GM12878 (cell line): ENCODE data around the gene ACTG1. TPM values are rescaled to one million over a fixed set of nuclear protein-coding genes. Genes with fewer than 3 reads are reported as not detected.

Source experiments
- ATAC-seq: fragments of 200-7000 bp; cut with Tn5 transposase; 3 replicates; pipeline ENCODE4 v1.9.1; 2020; ENCODE audit warnings: mild to moderate bottlenecking, moderate library complexity
- BruUV-seq: library from RNA; stranded (reverse); fragments of 400-500 nt; replicated peaks from 2 replicates; lab custom pipeline; 2021; lab: Mats Ljungman, UMichigan
- CTCF ChIA-PET: fragments of 300-600 bp; sonication (Branson Sonifier 250); formaldehyde crosslinking; extraction: SDS; loops from one replicate; lab custom pipeline; 2021; ENCODE audit warnings: inconsistent platforms; lab: Yijun Ruan, JAX
- POLR2A ChIA-PET: fragments of 350-600 bp; formaldehyde crosslinking; extraction: SDS; loops from one replicate; lab custom pipeline; 2021; ENCODE audit warnings: inconsistent platforms; lab: Charles Lee
- RAD21 ChIA-PET: fragments of 300-600 bp; sonication (Branson Sonifier 250); formaldehyde crosslinking; loops from one replicate; lab custom pipeline; 2023; ENCODE audit warnings: antibody characterized with exemption; ENCODE audit not compliant: unreplicated experiment; lab: Charles Lee
- SMC1A ChIA-PET: fragments of 300-600 bp; sonication (Branson Sonifier 250); formaldehyde crosslinking; loops from one replicate; lab custom pipeline; 2023; ENCODE audit not compliant: unreplicated experiment, uncharacterized antibody; lab: Charles Lee
- DNase-seq: peaks from one replicate; pipeline ENCODE4 v3.0.0-alpha.2; 2011; ENCODE audit warnings: low read depth, low spot score
- FAIRE-seq: peaks from 3 replicates; lab custom pipeline; 2011; peaks lifted over from hg19 to GRCh38; lab: Jason Lieb, UNC
- H2AFZ ChIP-seq: 2 replicates; pipeline ENCODE4 v1.6.0; 2011; ENCODE audit warnings: low read depth, low read length, control low read depth; ENCODE audit not compliant: control insufficient read depth
- H3K27ac ChIP-seq: 2 replicates; pipeline ENCODE4 v1.5.1; 2011; ENCODE audit warnings: control low read depth; ENCODE audit not compliant: control insufficient read depth, insufficient read depth
- H3K27me3 ChIP-seq, 2 experiments: replicated peaks in 1 of 2; 2 replicates each; pipeline versions ENCODE4 v1.6.0 to v1.6.1; 2011; ENCODE audit warnings: low read length in 1 of 2; ENCODE audit not compliant: control insufficient read depth in 2 of 2, insufficient read depth in 2 of 2
- H3K36me3 ChIP-seq, 2 experiments: 2 replicates each; pipeline ENCODE4 v1.5.1; 2011; ENCODE audit warnings: low read length in 1 of 2; ENCODE audit not compliant: control insufficient read depth in 2 of 2, insufficient read depth in 2 of 2
- H3K4me1 ChIP-seq: 2 replicates; pipeline ENCODE4 v1.6.1; 2011; ENCODE audit warnings: mild to moderate bottlenecking, low read length, moderate library complexity, mixed read lengths; ENCODE audit not compliant: control insufficient read depth, insufficient read depth
- H3K4me2 ChIP-seq: 2 replicates; pipeline ENCODE4 v1.6.0; 2011; ENCODE audit warnings: control low read depth; ENCODE audit not compliant: control insufficient read depth, insufficient read depth
- H3K4me3 ChIP-seq: fragments of 200-600 bp; sonication (generic); 2 replicates; pipeline ENCODE4 v1.5.1; 2016
- H3K79me2 ChIP-seq: 2 replicates; pipeline ENCODE4 v1.6.0; 2011; ENCODE audit warnings: low read length; ENCODE audit not compliant: control insufficient read depth, insufficient read depth
- H3K9ac ChIP-seq: 2 replicates; pipeline ENCODE4 v1.8.0; 2011; ENCODE audit warnings: low read length, control low read depth, mixed read lengths; ENCODE audit not compliant: control insufficient read depth, insufficient read depth
- H3K9me3 ChIP-seq: replicated peaks from 3 replicates; pipeline ENCODE4 v1.5.1; 2011; ENCODE audit warnings: mild to moderate bottlenecking, low read length; ENCODE audit not compliant: control insufficient read depth, insufficient read depth
- H4K20me1 ChIP-seq: 2 replicates; pipeline ENCODE4 v1.6.0; 2011; ENCODE audit not compliant: control insufficient read depth, insufficient read depth
- CREB1 ChIP-seq: IDR thresholded peaks from 2 replicates; pipeline ENCODE4 v1.6.1; 2012; ENCODE audit warnings: low read depth, mild to moderate bottlenecking, inconsistent platforms
- HDAC2 ChIP-seq: fragments of 200-600 bp; sonication (generic); IDR thresholded peaks from 2 replicates; pipeline ENCODE4 v1.6.1; 2017
- POLR2A ChIP-seq: IDR thresholded peaks from 2 replicates; pipeline ENCODE4 v1.6.1; 2011; ENCODE audit warnings: low read depth, mild to moderate bottlenecking, low read length
- SIN3A ChIP-seq: IDR thresholded peaks from 2 replicates; pipeline ENCODE4 v1.6.1; 2012; ENCODE audit warnings: low read depth, low read length, improper control_type of control experiment
- SMARCA5 ChIP-seq: fragments of 450-650 bp; IDR thresholded peaks from 2 replicates; pipeline ENCODE4 v1.6.1; 2017; ENCODE audit warnings: mild to moderate bottlenecking
- STAT3 ChIP-seq: IDR thresholded peaks from 2 replicates; pipeline ENCODE4 v1.6.1; 2011; ENCODE audit warnings: low read depth, low read length, improper control_type of control experiment
- ZNF217 ChIP-seq: fragments of 450-650 bp; IDR thresholded peaks from 2 replicates; pipeline ENCODE4 v1.6.1; 2017; ENCODE audit warnings: antibody characterized with exemption, mild to moderate bottlenecking
- WGBS: methylation state at CpG from one replicate; pipeline ENCODE4 v1.1.6; 2016; ENCODE audit warnings: low lambda C conversion rate; ENCODE audit not compliant: insufficient replicate concordance, insufficient coverage; ENCODE audit errors: missing lambda C conversion rate; 5-methylcytosine and 5-hydroxymethylcytosine counted together
- in situ Hi-C: fragments of 300-500 bp; cut with MboI; formaldehyde crosslinking; loops from 9 replicates; pipeline ENCODE4 v1.14.3; 2018; ENCODE audit warnings: mixed read lengths
- intact Hi-C: fragments of 100-400 bp; cut with micrococcal nuclease; formaldehyde crosslinking; loops from one replicate; pipeline ENCODE4 v1.14.2; 2022; ENCODE audit not compliant: unreplicated experiment
- polyA plus RNA-seq, 11 experiments: library from polyadenylated mRNA; depleted of rRNA in 4 of 11; unstranded in 6 of 11; stranded (reverse) in 5 of 11; fragments of >200 nt; fragmentation: Nextera tagmentation in 4 of 11; fragmentation: Illumina TruSeq in 1 of 11; extraction: Ambion mirVana in 4 of 11; extraction: Trizol in 1 of 11; gene quantifications; 1 replicate in 1 of 11; 2 replicates in 10 of 11; pipeline versions ENCODE4 v1.2.1 to v1.2.3, GENCODE V29; 2011 to 2016; ENCODE audit warnings: inconsistent platforms in 2 of 11, missing spikeins in 2 of 11, low read depth in 1 of 11
- total RNA-seq, 4 experiments: library from RNA; depleted of rRNA in 3 of 4; stranded (reverse); fragments of >200 nt in 3 of 4; fragmentation: Illumina TruSeq in 1 of 4; extraction: Trizol in 1 of 4; gene quantifications; 2 replicates each; pipeline versions ENCODE4 v1.2.1 to v1.2.3, GENCODE V29; 2013 to 2021

Gene ACTG1
- total and polyA plus RNA-seq, 10 of the 15 experiments (the other 5 are each of a cell fraction or from before 2014, with no cell fraction given): 810 to 6,105 (median 3,650) TPM

DNA sequence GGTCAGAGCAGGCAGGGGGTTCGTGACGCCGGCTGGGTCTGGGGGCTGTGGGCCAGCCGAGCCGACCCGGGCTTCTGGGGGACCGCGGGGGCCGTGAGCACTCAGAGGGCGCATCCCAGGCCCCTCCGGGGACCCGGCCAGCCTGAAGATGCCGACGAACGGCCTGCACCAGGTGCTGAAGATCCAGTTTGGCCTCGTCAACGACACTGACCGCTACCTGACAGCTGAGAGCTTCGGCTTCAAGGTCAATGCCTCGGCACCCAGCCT, 15.7 kb upstream of the ACTG1 start:
- ATAC-seq (no peak), FAIRE-seq (no peak), DNase-seq (no peak)
- ChIA-PET POLR2A (no interaction called here), SMC1A (no interaction called here), RAD21 (no interaction called here), CTCF (interaction anchor here (1.0 kb wide), 1 partner anchor 70 kb away, joined by 3 read pairs; no protein-coding TSS in a partner anchor)
- Histone ChIP-seq H3K27ac (no peak overlapping the region), H3K27me3 (no peaks in the 10 kb centered on the region), H4K20me1 (no peaks in the 10 kb centered on the region), H2AFZ (no peak overlapping the region), H3K4me3 (no peak overlapping the region), H3K9ac (no peak overlapping the region), H3K9me3 (no peaks in the 10 kb centered on the region), H3K79me2 (no peaks in the 10 kb centered on the region), H3K4me2 (no peak overlapping the region), H3K36me3 (no peaks in the 10 kb centered on the region), H3K4me1 (no peaks in the 10 kb centered on the region)
- in situ Hi-C loops: no loop called here
- BruUV-seq: no TSS peak
- TF ChIP-seq CREB1 (no peak), SIN3A (no peak), SMARCA5 (no peak), POLR2A (0 out of 2 replicates have a peak, but pooled peaks have one; percentile 1)
- intact Hi-C loops: no loop called here
- WGBS: 78% methylated on average over 20 of the region's 20 CpGs

DNA sequence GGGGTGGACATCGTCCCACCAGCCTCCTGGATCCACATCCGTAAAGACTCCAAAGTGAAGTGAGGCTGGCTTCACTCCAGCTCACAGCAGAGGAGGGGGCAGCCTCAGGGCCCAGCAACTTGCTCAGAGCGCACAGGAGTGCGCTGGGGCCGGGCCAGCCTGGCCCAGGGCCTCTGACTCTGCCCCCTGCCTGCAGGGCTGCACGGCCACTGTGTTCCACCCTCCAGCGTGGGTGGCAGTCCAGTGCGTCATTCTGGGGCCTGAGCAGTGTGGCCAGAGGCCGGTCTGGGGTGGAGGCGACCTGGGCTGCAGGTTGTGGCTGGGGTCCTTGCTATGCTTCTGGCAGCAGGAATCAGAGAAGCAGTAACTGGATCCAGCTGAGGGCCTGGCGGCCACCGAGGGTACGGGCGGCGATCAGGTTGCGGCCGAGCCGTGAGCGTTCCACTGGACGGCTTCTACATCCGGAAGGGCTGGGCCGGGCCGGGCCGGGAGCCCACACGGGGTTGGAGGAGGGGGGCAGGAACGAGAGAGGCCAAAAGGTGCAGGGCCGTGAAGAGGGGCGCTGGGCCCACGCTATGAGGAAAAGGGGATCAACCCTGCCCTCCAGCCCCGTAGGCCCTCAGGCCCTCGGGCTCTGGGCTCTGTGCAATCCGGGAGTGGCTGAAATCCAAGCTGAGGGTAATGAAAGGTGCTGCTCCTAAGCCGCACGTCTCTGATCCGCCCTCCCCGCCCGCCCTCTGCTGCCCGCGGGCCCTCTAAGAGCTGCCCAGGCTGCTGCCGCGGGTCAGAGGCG, 15.2 kb upstream of the ACTG1 start, which contains the start of gene FSCN2:
Gene FSCN2 (plus strand): TSS at position 787 of the 793 bp plus-strand sequence. CDS start 155 bp downstream, outside the sequence.
- ChIA-PET SMC1A (no interaction called here), POLR2A (no interaction called here), CTCF (no interaction called here), RAD21 (no interaction called here)
- intact Hi-C loops: no loop called here
- Histone ChIP-seq H3K9ac (no peak within 1 kb of the TSS), H3K27me3 (no peaks in the 10 kb centered on the region), H3K27ac (no peak within 1 kb of the TSS), H3K4me2 (no peak within 1 kb of the TSS), H3K4me3 (no peak within 1 kb of the TSS), H3K9me3 (no peaks in the 10 kb centered on the region), H3K36me3 (no peaks in the 10 kb centered on the region), H3K79me2 (no peaks in the 10 kb centered on the region), H4K20me1 (no peaks in the 10 kb centered on the region), H3K4me1 (no peaks in the 10 kb centered on the region), H2AFZ (no peak within 1 kb of the TSS)
- no peak for FAIRE-seq
- BruUV-seq: no TSS peak
- in situ Hi-C loops: no loop called here
- no peak for DNase-seq
- no peak for ATAC-seq
- TF ChIP-seq HDAC2 (no peak), POLR2A (0 out of 2 replicates have a peak, but pooled peaks have one; percentile 4), ZNF217 (no peak), STAT3 (no peak)
- 46% methylated on average over 12 of the region's 42 CpGs for WGBS
